HepG2 (cell line): Measurements from ENCODE around the gene FAF2. TPM values are rescaled to one million over a fixed set of nuclear protein-coding genes. Genes with fewer than 3 reads are reported as not detected.

ENCODE experiments used
- ASH2L ChIP-seq: fragments of 300-600, 200-600 bp; sonication (generic); IDR thresholded peaks from 2 replicates; pipeline ENCODE4 v1.7.0; 2017; ENCODE audit warnings: low read depth, mild to moderate bottlenecking, moderate library complexity, mixed read lengths, low read length; ENCODE audit not compliant: insufficient read length
- BRCA1 ChIP-seq: sonication (generic); formaldehyde crosslinking; IDR thresholded peaks from 2 replicates; pipeline ENCODE4 v1.4.0; 2020; ENCODE audit warnings: missing genetic modification reagents
- CHCHD3 ChIP-seq: sonication (generic); formaldehyde crosslinking; IDR thresholded peaks from 2 replicates; pipeline ENCODE4 v1.8.0; 2022; ENCODE audit warnings: mild to moderate bottlenecking, missing genetic modification reagents, moderate library complexity
- HHEX ChIP-seq: IDR thresholded peaks from 2 replicates; pipeline ENCODE4 v1.6.1; 2016; ENCODE audit warnings: control low read depth
- KAT2B ChIP-seq: fragments of 150-350 bp; IDR thresholded peaks from 2 replicates; pipeline ENCODE4 v1.6.1; 2014; ENCODE audit warnings: low read depth, low read length, borderline replicate concordance
- KDM2A ChIP-seq: sonication (generic); formaldehyde crosslinking; IDR thresholded peaks from 2 replicates; pipeline ENCODE4 v1.4.0; 2020; ENCODE audit warnings: low read depth, missing genetic modification reagents, borderline replicate concordance
- NCOA1 ChIP-seq: sonication (generic); formaldehyde crosslinking; IDR thresholded peaks from 2 replicates; pipeline ENCODE4 v1.9.0; 2021; ENCODE audit warnings: missing genetic modification reagents
- NFIB ChIP-seq: sonication (generic); formaldehyde crosslinking; IDR thresholded peaks from 2 replicates; pipeline ENCODE4 v1.9.0; 2021; ENCODE audit warnings: missing genetic modification reagents, mild to moderate bottlenecking, borderline replicate concordance
- PHF5A ChIP-seq: IDR thresholded peaks from one replicate; pipeline ENCODE4 v1.6.1; 2018; ENCODE audit warnings: low read depth, missing genetic modification reagents; ENCODE audit not compliant: unreplicated experiment
- SUZ12 ChIP-seq: fragments of 150-350 bp; IDR thresholded peaks from 2 replicates; pipeline ENCODE4 v1.6.1; 2014; ENCODE audit warnings: low read depth, low read length
- ZBTB3 ChIP-seq: sonication (generic); formaldehyde crosslinking; IDR thresholded peaks from 2 replicates; pipeline ENCODE4 v1.4.0; 2020; ENCODE audit warnings: low read depth, mild to moderate bottlenecking, moderate library complexity, missing genetic modification reagents, borderline replicate concordance
- ZNF432 ChIP-seq: sonication (generic); formaldehyde crosslinking; IDR thresholded peaks from 2 replicates; pipeline ENCODE4 v1.5.0; 2020; ENCODE audit warnings: missing genetic modification reagents, mild to moderate bottlenecking, borderline replicate concordance
- ZNF468 ChIP-seq: sonication (generic); formaldehyde crosslinking; IDR thresholded peaks from 2 replicates; pipeline ENCODE4 v1.8.0; 2022; ENCODE audit warnings: mild to moderate bottlenecking, moderate library complexity, missing genetic modification reagents
- ZNF501 ChIP-seq: sonication (generic); formaldehyde crosslinking; IDR thresholded peaks from 2 replicates; pipeline ENCODE4 v1.5.1; 2020; ENCODE audit warnings: mild to moderate bottlenecking, moderate library complexity, missing genetic modification reagents
- ZNF510 ChIP-seq: sonication (generic); formaldehyde crosslinking; IDR thresholded peaks from 2 replicates; pipeline ENCODE4 v1.4.0; 2020; ENCODE audit warnings: low read depth, mild to moderate bottlenecking, missing genetic modification reagents
- ZNF605 ChIP-seq: sonication (generic); formaldehyde crosslinking; IDR thresholded peaks from 2 replicates; pipeline ENCODE4 v1.8.0; 2022; ENCODE audit warnings: mild to moderate bottlenecking, missing genetic modification reagents
- ZNF737 ChIP-seq: sonication (generic); formaldehyde crosslinking; IDR thresholded peaks from 2 replicates; pipeline ENCODE4 v1.5.0; 2020; ENCODE audit warnings: missing genetic modification reagents, mild to moderate bottlenecking, borderline replicate concordance
- ZNF800 ChIP-seq: sonication (generic); formaldehyde crosslinking; IDR thresholded peaks from 2 replicates; pipeline ENCODE4 v1.4.0; 2020; ENCODE audit warnings: missing genetic modification reagents
- polyA plus RNA-seq, 8 experiments: library from polyadenylated mRNA; depleted of rRNA in 3 of 8; stranded (reverse) in 7 of 8; unstranded in 1 of 8; fragments of >200 nt; fragmentation: Illumina TruSeq in 4 of 8; extraction: Trizol in 4 of 8; gene quantifications; 2 replicates each; pipeline versions ENCODE4 v1.2.1 to v1.2.3, GENCODE V29; 2011 to 2016; ENCODE audit warnings: low read depth in 4 of 8, missing spikeins in 1 of 8, mixed read lengths in 1 of 8; ENCODE audit not compliant: insufficient read depth in 1 of 8
- total RNA-seq, 5 experiments: library from RNA; depleted of rRNA; stranded (reverse); fragments of >200 nt; fragmentation: Illumina TruSeq; extraction: Trizol; gene quantifications; 2 replicates each; pipeline ENCODE4 v1.2.3, GENCODE V29; 2016; ENCODE audit warnings: low read depth in 1 of 5
- TF ChIP-seq, protein P1 (sequence below): sonication (generic); formaldehyde crosslinking; IDR thresholded peaks from 2 replicates; pipeline ENCODE4 v1.4.0; 2020; ENCODE audit warnings: missing genetic modification reagents, mild to moderate bottlenecking, borderline replicate concordance
- TF ChIP-seq, protein P2 (sequence below): sonication (generic); formaldehyde crosslinking; IDR thresholded peaks from 2 replicates; pipeline ENCODE4 v1.5.0; 2020; ENCODE audit warnings: missing genetic modification reagents, mild to moderate bottlenecking, borderline replicate concordance
- TF ChIP-seq, protein P3 (sequence below): sonication (generic); formaldehyde crosslinking; IDR thresholded peaks from 2 replicates; pipeline ENCODE4 v1.9.0; 2021; ENCODE audit warnings: missing genetic modification reagents, borderline replicate concordance

FAF2 gene
- total and polyA plus RNA-seq, 2 of the 13 experiments (the other 11 are each of a cell fraction or from before 2014, with no cell fraction given): 27.8 to 34.3 TPM

DNA sequence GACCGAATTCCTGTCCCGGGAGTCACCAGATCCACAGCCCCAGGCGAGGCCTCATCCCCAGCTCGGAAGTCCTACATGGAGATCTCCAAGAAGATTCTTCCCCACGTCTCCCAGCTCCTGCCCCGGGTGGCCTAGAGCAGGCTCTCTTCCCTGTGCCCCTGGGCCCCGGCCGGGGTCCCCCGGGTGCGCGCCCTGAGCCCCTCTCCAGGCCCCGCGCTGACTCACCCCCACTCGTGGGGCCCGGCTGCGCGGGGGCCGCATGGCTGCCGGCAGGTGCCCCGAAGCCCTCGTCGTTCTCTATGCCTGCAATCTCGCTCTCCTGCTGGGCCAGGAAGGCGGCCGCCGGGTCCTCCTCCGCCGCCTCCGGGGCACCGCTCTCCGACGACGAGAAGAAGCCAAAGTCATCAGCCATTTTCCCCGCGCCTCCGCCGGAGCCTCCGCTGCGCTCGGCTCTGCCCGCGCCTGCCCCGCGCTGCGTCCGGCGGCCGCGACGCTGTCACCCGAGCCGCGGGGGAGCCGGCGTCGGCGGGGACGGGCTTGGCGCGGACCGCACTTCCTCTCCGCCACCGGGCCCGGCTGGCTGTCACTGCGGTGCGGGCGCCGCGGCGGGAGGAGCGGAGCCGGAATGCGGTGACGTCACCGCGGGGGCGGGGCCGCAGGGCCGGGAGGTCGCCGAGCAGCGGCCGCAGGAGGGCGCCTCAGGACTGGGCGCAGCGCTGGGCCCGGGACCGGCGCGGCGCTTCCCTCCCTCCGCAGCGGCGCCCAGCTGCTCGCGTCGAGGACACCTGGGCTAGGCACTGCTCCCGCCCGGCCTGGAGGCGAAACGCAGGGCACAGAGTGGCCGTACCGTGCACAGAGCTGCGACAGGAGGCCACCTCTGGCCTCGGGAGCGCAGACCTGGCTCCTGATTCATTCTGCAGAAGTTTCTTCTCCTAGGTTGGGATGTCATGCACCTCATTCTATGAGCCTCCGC lies 31.9 kb upstream of the FAF2 start, which contains the start of gene CLTB (continued):
- TF ChIP-seq ASH2L (peak; percentile 72), ZNF432 (CRISPR knock-in tag) (no peak), ZNF510 (CRISPR knock-in tag) (no peak; the same call in 1 of the 2 replicates), ZNF501 (CRISPR knock-in tag) (no peak), ZNF800 (no peak), BRCA1 (no peak; the same call in 1 of the 2 replicates), ZBTB3 (CRISPR knock-in tag) (0 out of 2 replicates have a peak, but pooled peaks have one; percentile 34), NFIB (CRISPR knock-in tag) (no peak), ZNF737 (CRISPR knock-in tag) (no peak), ZNF468 (CRISPR knock-in tag) (no peak), NCOA1 (CRISPR knock-in tag) (no peak), SUZ12 (no peak), KDM2A (CRISPR knock-in tag) (peak; percentile 85), CHCHD3 (CRISPR knock-in tag) (no peak), KAT2B (no peak), HHEX (no peak), PHF5A (no peak), ZNF605 (CRISPR knock-in tag) (no peak)
- TF ChIP-seq, protein P1, sequence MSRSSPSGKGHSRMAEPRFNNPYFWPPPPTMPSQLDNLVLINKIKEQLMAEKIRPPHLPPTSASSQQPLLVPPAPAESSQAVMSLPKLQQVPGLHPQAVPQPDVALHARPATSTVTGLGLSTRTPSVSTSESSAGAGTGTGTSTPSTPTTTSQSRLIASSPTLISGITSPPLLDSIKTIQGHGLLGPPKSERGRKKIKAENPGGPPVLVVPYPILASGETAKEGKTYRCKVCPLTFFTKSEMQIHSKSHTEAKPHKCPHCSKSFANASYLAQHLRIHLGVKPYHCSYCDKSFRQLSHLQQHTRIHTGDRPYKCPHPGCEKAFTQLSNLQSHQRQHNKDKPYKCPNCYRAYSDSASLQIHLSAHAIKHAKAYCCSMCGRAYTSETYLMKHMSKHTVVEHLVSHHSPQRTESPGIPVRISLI (CRISPR knock-in tag): peak; percentile 23; the same call in 1 of the 2 replicates
- TF ChIP-seq, protein P2, sequence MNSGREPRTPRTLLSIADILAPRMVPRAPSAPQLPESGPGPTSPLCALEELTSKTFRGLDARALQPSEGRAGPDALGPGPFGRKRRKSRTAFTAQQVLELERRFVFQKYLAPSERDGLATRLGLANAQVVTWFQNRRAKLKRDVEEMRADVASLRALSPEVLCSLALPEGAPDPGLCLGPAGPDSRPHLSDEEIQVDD (CRISPR knock-in tag): 0 out of 2 replicates have a peak, but pooled peaks have one; percentile 78
- TF ChIP-seq, protein P3, sequence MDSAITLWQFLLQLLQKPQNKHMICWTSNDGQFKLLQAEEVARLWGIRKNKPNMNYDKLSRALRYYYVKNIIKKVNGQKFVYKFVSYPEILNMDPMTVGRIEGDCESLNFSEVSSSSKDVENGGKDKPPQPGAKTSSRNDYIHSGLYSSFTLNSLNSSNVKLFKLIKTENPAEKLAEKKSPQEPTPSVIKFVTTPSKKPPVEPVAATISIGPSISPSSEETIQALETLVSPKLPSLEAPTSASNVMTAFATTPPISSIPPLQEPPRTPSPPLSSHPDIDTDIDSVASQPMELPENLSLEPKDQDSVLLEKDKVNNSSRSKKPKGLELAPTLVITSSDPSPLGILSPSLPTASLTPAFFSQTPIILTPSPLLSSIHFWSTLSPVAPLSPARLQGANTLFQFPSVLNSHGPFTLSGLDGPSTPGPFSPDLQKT: no peak
